Transverse colon (tissue), 4 donors: ENCODE data around the gene C2CD4B. TPM values are rescaled to one million over a fixed set of nuclear protein-coding genes. Genes with fewer than 3 reads are reported as not detected.

Experiments used
- DNase-seq: peaks from one replicate; pipeline ENCODE4 v3.0.0-alpha.2; 2019
- H3K27ac ChIP-seq, 4 donors: fragments of 200-600 bp; sonication (generic); 2 replicates each; pipeline ENCODE4 v1.5.1; 2016 to 2018; ENCODE audit warnings: inconsistent platforms in 4 of 4
- H3K27me3 ChIP-seq: fragments of 200-600 bp; sonication (generic); 2 replicates; pipeline ENCODE4 v1.5.1; 2017; ENCODE audit warnings: inconsistent platforms
- H3K36me3 ChIP-seq, 4 donors: fragments of 200-600 bp; sonication (generic); 2 replicates each; pipeline ENCODE4 v1.5.1; 2017 to 2019; ENCODE audit warnings: inconsistent platforms in 4 of 4
- H3K4me1 ChIP-seq, 4 donors: fragments of 200-600 bp; sonication (generic); 2 replicates each; pipeline ENCODE4 v1.5.1; 2017 to 2020; ENCODE audit warnings: inconsistent platforms in 4 of 4
- H3K4me3 ChIP-seq, 4 donors: fragments of 200-600 bp; sonication (generic); 1 replicate in 1 of 4; 2 replicates in 3 of 4; pipeline versions ENCODE4 v1.5.1 to v1.6.1; 2017 to 2019; ENCODE audit warnings: inconsistent platforms in 4 of 4
- H3K9me3 ChIP-seq, 2 donors: fragments of 200-600 bp; sonication (generic); 2 replicates each; pipeline ENCODE4 v1.5.1; 2017 to 2019; ENCODE audit warnings: inconsistent platforms in 2 of 2
- EP300 ChIP-seq: sonication (generic); formaldehyde crosslinking; IDR thresholded peaks from one replicate; pipeline ENCODE4 v1.6.1; 2017; ENCODE audit warnings: antibody characterized with exemption, low read depth
- POLR2A ChIP-seq: fragments of 450-650 bp; IDR thresholded peaks from one replicate; pipeline ENCODE4 v1.6.1; 2016; ENCODE audit warnings: antibody characterized with exemption, mild to moderate bottlenecking, moderate library complexity
- POLR2AphosphoS5 ChIP-seq, 3 donors: sonication (generic); formaldehyde crosslinking; IDR thresholded peaks; one replicate each; pipeline ENCODE4 v1.6.1; 2016; ENCODE audit warnings: antibody characterized with exemption in 3 of 3
- WGBS, 2 donors: methylation state at CpG; one replicate each; pipeline ENCODE4 v1.1.5; 2018; ENCODE audit warnings: low coverage in 1 of 2; 5-methylcytosine and 5-hydroxymethylcytosine counted together
- in situ Hi-C, 4 donors: fragments of 200-750 bp; cut with MboI; loops; one replicate each; pipeline versions ENCODE4 v1.15.0 to v1.15.1; 2017; ENCODE audit warnings: low sequenced_read_pairs in 3 of 4, low pct_ligation_motif_present in 1 of 4, low pct_unique_long_range_greater_than_20kb in 1 of 4
- intact Hi-C: fragments of 100-400 bp; cut with DNase I; formaldehyde crosslinking; loops from one replicate; pipeline ENCODE4 v1.15.1; 2023; ENCODE audit warnings: low total_unique reads
- total RNA-seq, 4 donors: library from RNA; depleted of rRNA; stranded (reverse); fragments of >200 nt; gene quantifications; one replicate each; pipeline ENCODE4 v1.1.0, GENCODE V29; 2016
- TF ChIP-seq, protein P1 (sequence below), 5 experiments: fragments of 200-600 bp in 3 of 5; fragments of 450-650 bp in 2 of 5; sonication (generic) in 3 of 5; IDR thresholded peaks; 1 replicate in 2 of 5; 2 replicates in 3 of 5; pipeline ENCODE4 v1.5.1; 2016 to 2017; ENCODE audit warnings: antibody characterized with exemption in 5 of 5, inconsistent platforms in 3 of 5, mild to moderate bottlenecking in 2 of 5, moderate library complexity in 1 of 5

C2CD4B gene
- total RNA-seq, 4 donors from 2014 or later, result 2.5 to 29.9 (median 2.7) TPM; not detected in 1

DNA sequence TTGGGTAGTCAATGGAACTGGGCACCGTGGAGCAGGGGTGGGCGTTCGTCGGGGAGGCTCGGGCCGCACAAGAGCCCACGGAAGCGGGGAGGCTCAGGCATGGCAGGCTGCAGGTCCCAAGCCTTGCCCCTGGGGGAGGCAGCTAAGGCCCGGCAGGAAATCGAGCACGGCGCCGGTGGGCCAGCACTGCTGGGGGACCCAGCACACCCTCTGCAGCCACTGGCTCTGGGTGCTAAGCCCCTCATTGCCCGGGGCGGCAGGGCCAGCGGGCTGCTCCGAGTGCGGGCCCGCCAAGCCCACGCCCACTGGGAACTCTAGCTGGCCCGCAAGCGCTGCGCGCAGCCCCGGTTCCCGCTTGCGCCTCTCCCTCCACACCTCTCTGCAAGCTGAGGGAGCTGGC, 21.5 kb upstream of the C2CD4B start:
- no peak overlapping the region for H3K27ac ChIP-seq
- no peak overlapping the region for H3K4me3 ChIP-seq
- DNase-seq, result no peak
- H3K27me3 ChIP-seq, result no peaks in the 10 kb centered on the region
- 99% methylated on average over 26 of the region's 27 CpGs; no CpG with 5 or more reads in 1 of the 2 donors for WGBS, 2 donors
- intact Hi-C loops (no loop called here), in situ Hi-C loops (no loop called here)
- TF ChIP-seq POLR2A (no peak), POLR2AphosphoS5 (IDR thresholded peaks at IDR 0.05) (no peak), EP300 (no peak)
- TF ChIP-seq, protein P1, sequence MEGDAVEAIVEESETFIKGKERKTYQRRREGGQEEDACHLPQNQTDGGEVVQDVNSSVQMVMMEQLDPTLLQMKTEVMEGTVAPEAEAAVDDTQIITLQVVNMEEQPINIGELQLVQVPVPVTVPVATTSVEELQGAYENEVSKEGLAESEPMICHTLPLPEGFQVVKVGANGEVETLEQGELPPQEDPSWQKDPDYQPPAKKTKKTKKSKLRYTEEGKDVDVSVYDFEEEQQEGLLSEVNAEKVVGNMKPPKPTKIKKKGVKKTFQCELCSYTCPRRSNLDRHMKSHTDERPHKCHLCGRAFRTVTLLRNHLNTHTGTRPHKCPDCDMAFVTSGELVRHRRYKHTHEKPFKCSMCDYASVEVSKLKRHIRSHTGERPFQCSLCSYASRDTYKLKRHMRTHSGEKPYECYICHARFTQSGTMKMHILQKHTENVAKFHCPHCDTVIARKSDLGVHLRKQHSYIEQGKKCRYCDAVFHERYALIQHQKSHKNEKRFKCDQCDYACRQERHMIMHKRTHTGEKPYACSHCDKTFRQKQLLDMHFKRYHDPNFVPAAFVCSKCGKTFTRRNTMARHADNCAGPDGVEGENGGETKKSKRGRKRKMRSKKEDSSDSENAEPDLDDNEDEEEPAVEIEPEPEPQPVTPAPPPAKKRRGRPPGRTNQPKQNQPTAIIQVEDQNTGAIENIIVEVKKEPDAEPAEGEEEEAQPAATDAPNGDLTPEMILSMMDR (IDR thresholded peaks at IDR 0.05), result no peak
- no peaks in the 10 kb centered on the region for H3K4me1 ChIP-seq
- H3K36me3 ChIP-seq, result no peaks in the 10 kb centered on the region
- H3K9me3 ChIP-seq, result no peaks in the 10 kb centered on the region

DNA sequence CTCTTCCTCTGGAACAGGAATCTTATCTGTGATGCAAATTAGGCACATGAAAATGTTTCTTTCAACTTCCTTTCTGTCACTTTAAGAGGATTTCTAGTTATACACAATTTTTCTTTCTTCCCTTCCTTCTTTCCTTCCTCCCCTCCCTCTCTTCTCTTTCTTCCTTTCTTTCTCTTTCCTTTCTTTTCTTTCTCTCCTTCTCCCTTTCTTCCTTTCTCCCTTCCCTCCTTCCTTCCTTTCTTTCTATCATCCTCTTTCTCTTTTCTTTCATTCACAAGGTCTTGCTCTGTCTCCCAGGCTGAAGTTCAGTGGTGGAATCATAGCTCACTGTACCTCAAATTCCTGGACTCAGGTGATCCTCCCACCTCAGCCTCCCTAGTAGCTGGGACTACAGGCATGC, 18.0 kb upstream of the C2CD4B start:
- Histone ChIP-seq H3K36me3 (no peaks in the 10 kb centered on the region), H3K4me3 (no peak overlapping the region), H3K27me3 (peaks cover 5% of the 10 kb centered on the region), H3K4me1 (no peaks in the 10 kb centered on the region), H3K9me3 (no peaks in the 10 kb centered on the region), H3K27ac (no peak overlapping the region)
- TF ChIP-seq EP300 (no peak), POLR2A (no peak), POLR2AphosphoS5 (IDR thresholded peaks at IDR 0.05) (no peak)
- TF ChIP-seq, protein P1 (IDR thresholded peaks at IDR 0.05), result no peak
- intact Hi-C loops (no loop called here), in situ Hi-C loops (no loop called here)
- DNase-seq, result no peak

- Histone ChIP-seq H3K9me3 (no peaks in the 10 kb centered on the region), H3K4me1 (no peaks in the 10 kb centered on the region), H3K27ac (no peak overlapping the region), H3K4me3 (no peak overlapping the region), H3K27me3 (no peaks in the 10 kb centered on the region), H3K36me3 (no peaks in the 10 kb centered on the region)
- intact Hi-C loops (no loop called here), in situ Hi-C loops (no loop called here)
- TF ChIP-seq POLR2A, result no peak
- TF ChIP-seq, protein P1 (IDR thresholded peaks at IDR 0.05), result no peak
- TF ChIP-seq POLR2AphosphoS5 (IDR thresholded peaks at IDR 0.05), result no peak
- TF ChIP-seq EP300, result no peak
- no peak for DNase-seq
- WGBS, 2 donors, result 74 to 79% methylated on average over 3 to 5 of the region's 5 CpGs
These were observed 8.1 kb upstream of the C2CD4B start for GRCh38 chr15:62173215-62173614.

DNA sequence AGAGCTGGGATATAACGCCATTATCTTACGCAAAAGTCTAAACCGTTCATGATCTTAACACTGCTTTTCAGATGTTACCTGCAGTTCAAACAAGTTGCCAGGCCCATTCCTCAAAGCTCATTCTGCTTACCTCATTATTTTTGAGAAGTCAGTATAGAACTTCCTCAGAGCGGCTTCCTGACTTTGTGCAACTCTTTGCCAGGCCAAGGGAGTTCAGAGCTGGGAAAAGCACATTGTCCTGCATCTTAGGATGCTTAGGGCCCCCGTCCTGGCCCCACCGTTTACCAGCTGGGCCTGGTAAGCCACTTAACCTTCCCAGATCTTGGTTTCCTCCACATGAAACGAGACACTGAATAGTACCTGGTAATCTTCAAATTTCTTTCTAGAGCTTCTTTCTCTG, 6.8 kb upstream of the C2CD4B start:
- in situ Hi-C loops (no loop called here), intact Hi-C loops (no loop called here)
- Histone ChIP-seq H3K27me3 (peaks cover 6% of the 10 kb centered on the region), H3K36me3 (no peaks in the 10 kb centered on the region), H3K4me3 (no peak overlapping the region), H3K4me1 (no peaks in the 10 kb centered on the region), H3K27ac (no peak overlapping the region), H3K9me3 (no peaks in the 10 kb centered on the region)
- DNase-seq, result no peak
- WGBS, 2 donors, result 64 to 77% methylated on average over 5 to 7 of the region's 7 CpGs
- TF ChIP-seq POLR2A (no peak), POLR2AphosphoS5 (IDR thresholded peaks at IDR 0.05) (no peak), EP300 (no peak)
- TF ChIP-seq, protein P1 (IDR thresholded peaks at IDR 0.05), result no peak
